ENCODE measurements around the gene GNS. TPM values are rescaled to one million over a fixed set of nuclear protein-coding genes. Genes with fewer than 3 reads are reported as not detected.

Gene GNS
- total and polyA plus RNA-seq, 2 of the 4 experiments (the other 2 are of a cell fraction), result 60.4 to 80.7 TPM

DNA sequence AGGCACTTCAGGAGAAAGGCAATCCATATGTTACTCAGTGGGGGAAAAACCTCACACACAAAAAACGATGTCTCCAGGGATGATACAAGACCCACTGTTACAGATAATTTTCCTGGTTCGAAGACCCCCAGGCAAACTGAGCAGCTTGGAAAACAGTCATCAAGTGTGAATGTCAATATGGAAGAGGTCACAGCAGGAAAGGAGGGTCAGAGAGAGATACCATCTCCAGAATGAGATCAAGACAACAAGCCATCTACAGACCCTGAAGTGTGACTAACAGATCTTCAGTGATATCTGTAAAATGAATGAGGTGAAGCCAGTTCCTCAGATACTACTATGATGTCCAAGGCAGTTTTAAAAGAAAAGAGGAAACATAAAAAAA is 28.6 kb downstream of the GNS start:
- Histone ChIP-seq H3K79me1 (ENCODE audit: low read depth in 1 of 2, low read length in 2 of 2) (0 out of 4 replicates have a peak, but pooled peaks cover 0 to 7% of the 10 kb centered on the region in 2 experiments), H3K23ac (ENCODE audit: low read depth, low read length) (no peak overlapping the region), H3K9me3 (ENCODE audit: control insufficient read depth, insufficient read depth, low read length) (no peaks in the 10 kb centered on the region), H4K5ac (ENCODE audit: low read depth, low read length) (no peak overlapping the region), H2BK5ac (ENCODE audit: low read depth, low read length, poor library complexity, severe bottlenecking) (no peak overlapping the region), H3K27me3 (ENCODE audit: control insufficient read depth, insufficient read depth, low read length) (no peaks in the 10 kb centered on the region), H2BK20ac (ENCODE audit: low read depth, low read length) (no peak overlapping the region), H4K20me1 (ENCODE audit: insufficient read depth, low read length) (no peaks in the 10 kb centered on the region), H3K4ac (ENCODE audit: low read depth, low read length) (no peak overlapping the region), H2AK5ac (ENCODE audit: low read depth, low read length) (no peak overlapping the region), H3K9ac (ENCODE audit: low read depth, low read length) (no peak overlapping the region), H3K36me3 (ENCODE audit: control insufficient read depth, insufficient read depth, low read length) (peaks cover 18% of the 10 kb centered on the region), H4K91ac (ENCODE audit: insufficient read depth, low read depth, low read length) (no peak overlapping the region), H2BK120ac (ENCODE audit: low read depth, low read length) (no peak overlapping the region), H3K27ac (ENCODE audit: insufficient read depth, low read length) (no peak overlapping the region), H3K4me3 (ENCODE audit: insufficient read depth, low read depth, low read length) (no peak overlapping the region), H3K4me2 (ENCODE audit: low read depth, low read length) (no peak overlapping the region), H2AFZ (replicated peaks; ENCODE audit: low read length, poor library complexity) (no peak overlapping the region), H3K18ac (ENCODE audit: low read depth, low read length) (no peak overlapping the region), H2BK15ac (ENCODE audit: low read depth, low read length) (no peak overlapping the region), H3K4me1 (ENCODE audit: control insufficient read depth, insufficient read depth, low read length) (peaks cover 2% of the 10 kb centered on the region; the same call in 1 of the 2 replicates), H2AK9ac (replicated peaks; ENCODE audit: low read depth, low read length, poor library complexity) (no peak overlapping the region), H4K8ac (ENCODE audit: low read depth in 2 of 2, low read length in 2 of 2) (no peak overlapping the region), H3K9me1 (ENCODE audit: insufficient read depth, low read length) (peaks cover 10% of the 10 kb centered on the region), H3K14ac (replicated peaks; ENCODE audit: low read depth, low read length) (no peak overlapping the region), H3K56ac (ENCODE audit: extremely low read depth, insufficient read depth, low read length) (no peak overlapping the region)
- CTCF ChIA-PET, result no interaction called here
- POLR2A ChIA-PET (ENCODE audit: unreplicated experiment), result interaction anchor here (0.6 kb wide), 2 partner anchors 10 to 15 kb away, joined by 4 to 6 read pairs; no protein-coding TSS in a partner anchor
- TF ChIP-seq RFX5 (IDR thresholded peaks at IDR 0.05; ENCODE audit: low read depth, low read length) (no peak), RAD21 (IDR thresholded peaks at IDR 0.05; ENCODE audit: low read length) (no peak), BHLHE40 (IDR thresholded peaks at IDR 0.05; ENCODE audit: low read depth, low read length) (no peak), NFE2L2 (IDR thresholded peaks at IDR 0.05; ENCODE audit: low read depth, low read length) (no peak), RCOR1 (IDR thresholded peaks at IDR 0.05; ENCODE audit: insufficient replicate concordance, low read length) (no peak), CHD1 (IDR thresholded peaks at IDR 0.05; ENCODE audit: low read depth, low read length) (no peak), MAZ (IDR thresholded peaks at IDR 0.05; ENCODE audit: borderline replicate concordance, low read depth, low read length) (no peak), SMC3 (IDR thresholded peaks at IDR 0.05; ENCODE audit: low read depth, low read length) (no peak), MAFK (IDR thresholded peaks at IDR 0.05; ENCODE audit: low read depth, low read length) (no peak), MXI1 (IDR thresholded peaks at IDR 0.05; ENCODE audit: borderline replicate concordance, low read depth, low read length) (no peak), FOS (IDR thresholded peaks at IDR 0.05; ENCODE audit: low read depth, low read length) (no peak), POLR2A (IDR thresholded peaks at IDR 0.05; ENCODE audit: low read depth, low read length) (no peak), CEBPB (IDR thresholded peaks at IDR 0.05; ENCODE audit: low read depth, low read length) (no peak)
- TF ChIP-seq, protein P1, sequence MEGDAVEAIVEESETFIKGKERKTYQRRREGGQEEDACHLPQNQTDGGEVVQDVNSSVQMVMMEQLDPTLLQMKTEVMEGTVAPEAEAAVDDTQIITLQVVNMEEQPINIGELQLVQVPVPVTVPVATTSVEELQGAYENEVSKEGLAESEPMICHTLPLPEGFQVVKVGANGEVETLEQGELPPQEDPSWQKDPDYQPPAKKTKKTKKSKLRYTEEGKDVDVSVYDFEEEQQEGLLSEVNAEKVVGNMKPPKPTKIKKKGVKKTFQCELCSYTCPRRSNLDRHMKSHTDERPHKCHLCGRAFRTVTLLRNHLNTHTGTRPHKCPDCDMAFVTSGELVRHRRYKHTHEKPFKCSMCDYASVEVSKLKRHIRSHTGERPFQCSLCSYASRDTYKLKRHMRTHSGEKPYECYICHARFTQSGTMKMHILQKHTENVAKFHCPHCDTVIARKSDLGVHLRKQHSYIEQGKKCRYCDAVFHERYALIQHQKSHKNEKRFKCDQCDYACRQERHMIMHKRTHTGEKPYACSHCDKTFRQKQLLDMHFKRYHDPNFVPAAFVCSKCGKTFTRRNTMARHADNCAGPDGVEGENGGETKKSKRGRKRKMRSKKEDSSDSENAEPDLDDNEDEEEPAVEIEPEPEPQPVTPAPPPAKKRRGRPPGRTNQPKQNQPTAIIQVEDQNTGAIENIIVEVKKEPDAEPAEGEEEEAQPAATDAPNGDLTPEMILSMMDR (conservative IDR thresholded peaks at IDR 0.05; ENCODE audit: low read depth, low read length), result no peak
- TF ChIP-seq, protein P2, sequence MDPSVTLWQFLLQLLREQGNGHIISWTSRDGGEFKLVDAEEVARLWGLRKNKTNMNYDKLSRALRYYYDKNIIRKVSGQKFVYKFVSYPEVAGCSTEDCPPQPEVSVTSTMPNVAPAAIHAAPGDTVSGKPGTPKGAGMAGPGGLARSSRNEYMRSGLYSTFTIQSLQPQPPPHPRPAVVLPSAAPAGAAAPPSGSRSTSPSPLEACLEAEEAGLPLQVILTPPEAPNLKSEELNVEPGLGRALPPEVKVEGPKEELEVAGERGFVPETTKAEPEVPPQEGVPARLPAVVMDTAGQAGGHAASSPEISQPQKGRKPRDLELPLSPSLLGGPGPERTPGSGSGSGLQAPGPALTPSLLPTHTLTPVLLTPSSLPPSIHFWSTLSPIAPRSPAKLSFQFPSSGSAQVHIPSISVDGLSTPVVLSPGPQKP (IDR thresholded peaks at IDR 0.05; ENCODE audit: borderline replicate concordance, low read depth, low read length), result no peak
- TF ChIP-seq, protein P3, sequence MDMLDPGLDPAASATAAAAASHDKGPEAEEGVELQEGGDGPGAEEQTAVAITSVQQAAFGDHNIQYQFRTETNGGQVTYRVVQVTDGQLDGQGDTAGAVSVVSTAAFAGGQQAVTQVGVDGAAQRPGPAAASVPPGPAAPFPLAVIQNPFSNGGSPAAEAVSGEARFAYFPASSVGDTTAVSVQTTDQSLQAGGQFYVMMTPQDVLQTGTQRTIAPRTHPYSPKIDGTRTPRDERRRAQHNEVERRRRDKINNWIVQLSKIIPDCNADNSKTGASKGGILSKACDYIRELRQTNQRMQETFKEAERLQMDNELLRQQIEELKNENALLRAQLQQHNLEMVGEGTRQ (IDR thresholded peaks at IDR 0.05; ENCODE audit: low read depth, low read length), result no peak
- in situ Hi-C loops (cut with MboI; ENCODE audit: low sequenced_read_pairs) (no loop called here), intact Hi-C loops (cut with micrococcal nuclease) (no loop called here), dilution Hi-C loops (cut with HindIII; ENCODE audit: low sequenced_read_pairs, unreplicated experiment) (no loop called here)
- BruUV-seq (replicated peaks), result no TSS peak
- DNase-seq (no peak), ATAC-seq (ENCODE audit: low read depth) (no peak)
- no CpG with 5 or more reads among the region's 2 CpGs for WGBS, 2 experiments (ENCODE audit: extremely low coverage in 2 of 2, insufficient read length in 1 of 2)

Data from IMR-90 (cell line).